H1 (cell line): Measurements from ENCODE around the gene HSD17B1. TPM values are rescaled to one million over a fixed set of nuclear protein-coding genes. Genes with fewer than 3 reads are reported as not detected.

ENCODE experiments used
- CTCF ChIA-PET: fragments of 300-600 bp; sonication (Branson Sonifier 250); formaldehyde crosslinking; loops from one replicate; lab custom pipeline; 2021; ENCODE audit not compliant: partially characterized antibody; lab: Charles Lee
- POLR2A ChIA-PET: fragments of 300-600 bp; sonication (Branson Sonifier 250); formaldehyde crosslinking; loops from one replicate; lab custom pipeline; 2021; ENCODE audit warnings: inconsistent platforms; ENCODE audit not compliant: partially characterized antibody; lab: Charles Lee
- DNase-seq, 2 experiments: peaks; one replicate each; pipeline versions ENCODE4 v3.0.0 to v3.0.0-alpha.2; 2010 to 2022; ENCODE audit warnings: low spot score in 2 of 2, low read depth in 1 of 2, mixed read lengths in 1 of 2
- FAIRE-seq: peaks from 2 replicates; lab custom pipeline; 2011; peaks lifted over from hg19 to GRCh38; lab: Jason Lieb, UNC
- H2AFZ ChIP-seq: 2 replicates; pipeline ENCODE4 v1.8.1; 2012; ENCODE audit warnings: low read length, inconsistent platforms
- H2AK5ac ChIP-seq: 2 replicates; pipeline ENCODE4 v1.6.1; 2013; ENCODE audit warnings: low read depth, low read length
- H2BK120ac ChIP-seq: replicated peaks from 2 replicates; pipeline ENCODE3; 2013; ENCODE audit warnings: low read depth, low read length, inconsistent platforms
- H2BK12ac ChIP-seq: 2 replicates; pipeline ENCODE4 v1.6.1; 2013; ENCODE audit warnings: low read depth, low read length
- H2BK15ac ChIP-seq: 2 replicates; pipeline ENCODE4 v1.6.1; 2013; ENCODE audit warnings: low read length
- H2BK20ac ChIP-seq: 2 replicates; pipeline ENCODE4 v1.6.1; 2013; ENCODE audit warnings: low read length
- H2BK5ac ChIP-seq: 2 replicates; pipeline ENCODE4 v1.6.1; 2013; ENCODE audit warnings: low read depth, low read length
- H3K14ac ChIP-seq: 2 replicates; pipeline ENCODE4 v1.6.1; 2013; ENCODE audit warnings: inconsistent platforms; ENCODE audit not compliant: insufficient read length
- H3K18ac ChIP-seq: 2 replicates; pipeline ENCODE4 v1.6.1; 2013; ENCODE audit warnings: low read length; ENCODE audit errors: extremely low read depth
- H3K23ac ChIP-seq: 2 replicates; pipeline ENCODE4 v1.6.1; 2013; ENCODE audit warnings: inconsistent platforms; ENCODE audit not compliant: insufficient read length
- H3K23me2 ChIP-seq: 2 replicates; pipeline ENCODE4 v1.6.1; 2013; ENCODE audit warnings: low read depth, low read length
- H3K27ac ChIP-seq: 2 replicates; pipeline ENCODE4 v1.6.1; 2011; ENCODE audit warnings: low read depth, low read length, inconsistent platforms
- H3K27me3 ChIP-seq, 4 experiments: replicated peaks in 1 of 4; 1 replicate in 1 of 4; 2 replicates in 3 of 4; pipeline versions ENCODE4 v1.6.1 to v1.8.1; 2011 to 2013; ENCODE audit warnings: low read length in 3 of 4, mild to moderate bottlenecking in 3 of 4, inconsistent platforms in 2 of 4, mixed read lengths in 2 of 4, moderate library complexity in 1 of 4; ENCODE audit not compliant: control insufficient read depth in 3 of 4, insufficient read depth in 3 of 4; ENCODE audit errors: extremely low read depth in 1 of 4
- H3K36me3 ChIP-seq, 4 experiments: 2 replicates each; pipeline versions ENCODE4 v1.6.1 to v1.8.1; 2011 to 2013; ENCODE audit warnings: mild to moderate bottlenecking in 4 of 4, low read length in 3 of 4, moderate library complexity in 2 of 4, control low read depth in 1 of 4, inconsistent platforms in 1 of 4; ENCODE audit not compliant: insufficient read depth in 4 of 4, control insufficient read depth in 2 of 4
- H3K4ac ChIP-seq: replicated peaks from 2 replicates; pipeline ENCODE3; 2013; ENCODE audit warnings: low read length, low read depth, mixed read lengths, inconsistent platforms; ENCODE audit not compliant: insufficient read length
- H3K4me1 ChIP-seq, 4 experiments: replicated peaks in 1 of 4; 1 replicate in 1 of 4; 2 replicates in 3 of 4; pipeline versions ENCODE4 v1.6.1 to v1.8.1; 2011 to 2013; ENCODE audit warnings: low read length in 3 of 4, inconsistent platforms in 2 of 4, mixed read lengths in 1 of 4; ENCODE audit not compliant: insufficient read depth in 4 of 4, control insufficient read depth in 3 of 4
- H3K4me2 ChIP-seq, 2 experiments: 2 replicates each; pipeline versions ENCODE4 v1.6.1 to v1.8.1; 2011 to 2013; ENCODE audit warnings: low read depth in 2 of 2, low read length in 2 of 2, control low read depth in 1 of 2, inconsistent platforms in 1 of 2, mild to moderate bottlenecking in 1 of 2; ENCODE audit not compliant: insufficient read depth in 1 of 2
- H3K4me3 ChIP-seq, 4 experiments: fragments of 200-600, 300-600 bp in 1 of 4; sonication (generic), shearing (Covaris generic), sonication (Bioruptor Twin) in 1 of 4; 2 replicates each; pipeline versions ENCODE4 v1.5.1 to v1.8.1; 2011 to 2016; ENCODE audit warnings: low read length in 4 of 4, low read depth in 3 of 4, control low read depth in 2 of 4, inconsistent platforms in 2 of 4, mild to moderate bottlenecking in 2 of 4, mixed read lengths in 1 of 4, moderate library complexity in 1 of 4; ENCODE audit not compliant: insufficient read depth in 2 of 4; ENCODE audit errors: extremely low read depth in 1 of 4
- H3K56ac ChIP-seq: replicated peaks from 2 replicates; pipeline ENCODE3; 2013; ENCODE audit warnings: low read depth, mild to moderate bottlenecking, mixed read lengths, low read length, inconsistent platforms; ENCODE audit not compliant: insufficient read length
- H3K79me1 ChIP-seq: 2 replicates; pipeline ENCODE4 v1.6.1; 2013; ENCODE audit warnings: low read depth, low read length, control low read depth
- H3K79me2 ChIP-seq, 2 experiments: 2 replicates each; pipeline versions ENCODE4 v1.6.1 to v1.8.1; 2012 to 2013; ENCODE audit warnings: low read length in 2 of 2, mild to moderate bottlenecking in 2 of 2, inconsistent platforms in 1 of 2; ENCODE audit not compliant: insufficient read depth in 2 of 2, control insufficient read depth in 1 of 2
- H3K9ac ChIP-seq, 4 experiments: replicated peaks in 1 of 4; 1 replicate in 1 of 4; 2 replicates in 3 of 4; pipeline versions ENCODE4 v1.6.1 to v1.8.1; 2011 to 2013; ENCODE audit warnings: low read depth in 3 of 4, low read length in 3 of 4, control low read depth in 2 of 4, mild to moderate bottlenecking in 2 of 4, moderate library complexity in 2 of 4, inconsistent platforms in 1 of 4; ENCODE audit errors: extremely low read depth in 1 of 4
- H3K9me3 ChIP-seq, 2 experiments: 2 replicates each; pipeline versions ENCODE4 v1.6.1 to v1.8.1; 2012 to 2013; ENCODE audit warnings: mild to moderate bottlenecking in 2 of 2, moderate library complexity in 2 of 2, control low read depth in 1 of 2, inconsistent platforms in 1 of 2, low read depth in 1 of 2, low read length in 1 of 2, mixed read lengths in 1 of 2; ENCODE audit not compliant: insufficient read depth in 2 of 2
- H4K20me1 ChIP-seq, 2 experiments: replicated peaks in 1 of 2; 2 replicates each; pipeline versions ENCODE3 to v1.8.1; 2011 to 2013; ENCODE audit warnings: inconsistent platforms in 2 of 2, low read length in 2 of 2, mild to moderate bottlenecking in 1 of 2; ENCODE audit not compliant: insufficient read depth in 2 of 2, control insufficient read depth in 1 of 2
- H4K5ac ChIP-seq: 2 replicates; pipeline ENCODE4 v1.6.1; 2013; ENCODE audit warnings: low read length, low read depth, mixed read lengths, inconsistent platforms; ENCODE audit not compliant: insufficient read length
- H4K8ac ChIP-seq: 2 replicates; pipeline ENCODE4 v1.8.0; 2013; ENCODE audit warnings: mild to moderate bottlenecking, moderate library complexity, low read length, inconsistent platforms; ENCODE audit not compliant: insufficient read depth; ENCODE audit errors: extremely low read depth
- H4K91ac ChIP-seq: replicated peaks from 2 replicates; pipeline ENCODE3; 2013; ENCODE audit warnings: low read length, mixed read lengths, inconsistent platforms; ENCODE audit not compliant: insufficient read length
- CBX5 ChIP-seq: fragments of 300-800, 300-1000 bp; sonication (generic); IDR thresholded peaks from 2 replicates; pipeline ENCODE4 v1.7.1; 2016; ENCODE audit warnings: antibody characterized with exemption, low read length, low read depth
- CHD1 ChIP-seq: IDR thresholded peaks from 2 replicates; pipeline ENCODE4 v1.6.1; 2012; ENCODE audit warnings: low read depth, low read length, improper control_type of control experiment
- EZH2 ChIP-seq: fragments of 200-600 bp; sonication (generic); IDR thresholded peaks from 2 replicates; pipeline ENCODE4 v1.7.1; 2012; ENCODE audit warnings: low read depth, mild to moderate bottlenecking, moderate library complexity, low read length, inconsistent platforms; ENCODE audit not compliant: severe bottlenecking
- GTF2F1 ChIP-seq: IDR thresholded peaks from 2 replicates; pipeline ENCODE4 v1.6.1; 2012; ENCODE audit warnings: low read depth, low read length, improper control_type of control experiment, borderline replicate concordance
- HDAC6 ChIP-seq: IDR thresholded peaks from one replicate; pipeline ENCODE4 v1.7.1; 2012; ENCODE audit warnings: low read depth, mild to moderate bottlenecking, inconsistent platforms, low read length, moderate library complexity
- JUND ChIP-seq: IDR thresholded peaks from 2 replicates; pipeline ENCODE4 v1.6.1; 2011; ENCODE audit warnings: mild to moderate bottlenecking, improper control_type of control experiment, low read length
- NRF1 ChIP-seq: IDR thresholded peaks from 2 replicates; pipeline ENCODE4 v1.6.1; 2011; ENCODE audit warnings: mild to moderate bottlenecking, low read depth, low read length, improper control_type of control experiment
- RAD21 ChIP-seq, 2 experiments: IDR thresholded peaks in 1 of 2; conservative IDR thresholded peaks in 1 of 2; 2 replicates each; pipeline ENCODE4 v1.6.1; 2011; ENCODE audit warnings: low read depth in 2 of 2, low read length in 2 of 2, improper control_type of control experiment in 1 of 2, inconsistent platforms in 1 of 2, mild to moderate bottlenecking in 1 of 2, moderate library complexity in 1 of 2
- RFX5 ChIP-seq: IDR thresholded peaks from 2 replicates; pipeline ENCODE4 v1.6.1; 2011; ENCODE audit warnings: low read depth, low read length, improper control_type of control experiment, borderline replicate concordance
- RXRA ChIP-seq: IDR thresholded peaks from 2 replicates; pipeline ENCODE4 v1.6.1; 2011; ENCODE audit warnings: low read depth, mild to moderate bottlenecking, low read length, moderate library complexity; ENCODE audit not compliant: insufficient read depth
- SIX5 ChIP-seq: IDR thresholded peaks from 2 replicates; pipeline ENCODE4 v1.6.1; 2011; ENCODE audit warnings: mild to moderate bottlenecking, low read depth, low read length
- TAF1 ChIP-seq: IDR thresholded peaks from 2 replicates; pipeline ENCODE4 v1.6.1; 2011; ENCODE audit warnings: mild to moderate bottlenecking, low read depth, low read length
- WGBS, 2 experiments: shearing (Covaris generic) in 1 of 2; methylation state at CpG; one replicate each; pipeline versions ENCODE4 v1.1.6 to v1.1.7; 2013 to 2015; ENCODE audit warnings: low lambda C conversion rate in 2 of 2, mixed read lengths in 2 of 2, inconsistent platforms in 1 of 2, low coverage in 1 of 2, missing lambda C conversion rate in 1 of 2; ENCODE audit not compliant: insufficient replicate concordance in 2 of 2, insufficient coverage in 1 of 2, insufficient read length in 1 of 2; ENCODE audit errors: extremely low coverage in 1 of 2, missing lambda C conversion rate in 1 of 2; 5-methylcytosine and 5-hydroxymethylcytosine counted together
- polyA plus RNA-seq, 7 experiments: library from polyadenylated mRNA; depleted of rRNA in 3 of 7; stranded (reverse) in 5 of 7; unstranded in 2 of 7; fragments of >200 nt in 5 of 7; fragments of 200-250 nt in 2 of 7; gene quantifications; 1 replicate in 5 of 7; 2 replicates in 1 of 7; 4 replicates in 1 of 7; pipeline versions ENCODE4 v1.2.1 to v1.2.3, GENCODE V29; 2011 to 2013; ENCODE audit warnings: missing spikeins in 2 of 7, mixed read lengths in 2 of 7
- total RNA-seq: library from RNA; stranded (reverse); fragmentation: NEBNext Ultra II Directional; extraction: Animal tissue kit (Norgen Biotek cat#: 25700); gene quantifications from 2 replicates; pipeline ENCODE4 v1.2.1, GENCODE V29; 2021

The HSD17B1 gene
- total and polyA plus RNA-seq, 2 of the 8 experiments (the other 6 are each of a cell fraction or from before 2014, with no cell fraction given): 0.88 to 1.0 TPM

DNA sequence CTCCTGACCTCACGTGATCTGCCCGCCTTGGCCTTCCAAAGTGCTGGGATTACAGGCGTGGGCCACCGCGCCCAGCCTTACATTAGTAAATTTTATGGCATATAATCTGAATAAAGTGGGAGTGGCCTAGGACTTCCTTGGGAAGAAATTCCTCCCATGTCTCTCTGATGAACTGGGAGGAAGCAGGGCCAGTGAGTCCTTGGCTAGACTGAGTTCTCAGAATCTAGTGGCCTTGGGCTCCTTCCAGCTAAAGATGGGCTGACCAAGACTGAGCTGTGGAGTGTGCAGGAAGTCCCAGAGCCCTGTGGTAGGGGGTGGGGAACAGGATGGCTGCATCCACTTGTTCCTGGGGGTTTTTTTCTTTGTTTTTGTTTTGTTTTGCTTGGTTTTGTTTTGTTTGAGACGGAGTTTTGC, 26.7 kb upstream of the HSD17B1 start:
- H2BK120ac ChIP-seq: no peak overlapping the region

More for the DNA sequence above, 26.7 kb upstream of the HSD17B1 start:
- TF ChIP-seq RXRA (no peak), EZH2 (no peak), RFX5 (no peak), HDAC6 (no peak), CBX5 (no peak), SIX5 (no peak), CHD1 (no peak), RAD21 (IDR thresholded peaks at IDR 0.05 in 1 of 2, conservative IDR thresholded peaks at IDR 0.05 in 1 of 2; ENCODE audit: low read depth in 2 of 2, low read length in 2 of 2) (no peak), JUND (no peak), NRF1 (no peak), TAF1 (no peak), GTF2F1 (no peak)
- Histone ChIP-seq H3K18ac (no peak overlapping the region), H3K79me2 (no peaks in the 10 kb centered on the region), H3K4me2 (no peak overlapping the region), H3K9me3 (no peaks in the 10 kb centered on the region), H3K4me3 (no peak overlapping the region), H3K23ac (no peak overlapping the region), H2AFZ (no peak overlapping the region), H3K27me3 (no peaks in the 10 kb centered on the region; a peak in 1 of 7 replicates), H4K20me1 (no peaks in the 10 kb centered on the region), H2AK5ac (no peak overlapping the region), H4K8ac (no peak overlapping the region), H3K23me2 (no peaks in the 10 kb centered on the region), H3K4ac (no peak overlapping the region), H2BK12ac (no peak overlapping the region), H4K5ac (no peak overlapping the region), H3K36me3 (peaks cover 3 to 7% (median 4%) of the 10 kb centered on the region in 4 experiments; a peak in 5 of 8 replicates), H4K91ac (no peak overlapping the region), H3K14ac (no peak overlapping the region), H3K56ac (no peak overlapping the region), H3K27ac (no peak overlapping the region), H2BK5ac (no peak overlapping the region), H3K4me1 (no peaks in the 10 kb centered on the region; a peak in 1 of 7 replicates), H2BK15ac (no peak overlapping the region), H3K9ac (no peak overlapping the region), H2BK20ac (no peak overlapping the region), H3K79me1 (no peaks in the 10 kb centered on the region)
- ChIA-PET POLR2A (interaction anchor here (1.9 kb wide), 1 partner anchor 10 kb away, joined by 5 read pairs; the partner anchor contains the start of gene NAGLU), CTCF (interaction anchor here (0.9 to 1.9 kb wide), 6 partner anchors 11 to 249 kb away, joined by 3 to 11 read pairs (median 6); no protein-coding TSS in a partner anchor)
- DNase-seq: no peak
- WGBS, 2 experiments: 97% methylated on average over 6 of the region's 6 CpGs; no CpG with 5 or more reads in 1 of the 2 experiments
- no peak for FAIRE-seq
